GM18870 (cell line): ENCODE results near the gene PSEN1.

ENCODE experiments used
- ATAC-seq: cut with Tn5 transposase; IDR thresholded peaks from one replicate; pipeline ENCODE4 v1.9.1; 2021; ENCODE audit warnings: moderate library complexity; ENCODE audit not compliant: unreplicated experiment

PSEN1 gene

GRCh38 chr14:73136387-73137225 is at the start of gene PSEN1:
TSS of gene PSEN1 (plus strand) at chr14:73136507. CDS start at chr14:73148020, 11,513 bp downstream.
- ATAC-seq = peak; percentile 71

GRCh38 chr14:73091044-73091443 is 45.3 kb upstream of the PSEN1 start:
- ATAC-seq = no peak

- ATAC-seq = no peak
These were observed 38.9 kb upstream of the PSEN1 start for GRCh38 chr14:73097421-73097820.

GRCh38 chr14:73100334-73100733 is 36.0 kb upstream of the PSEN1 start:
- ATAC-seq = no peak

GRCh38 chr14:73102806-73103497 is 33.4 kb upstream of the PSEN1 start:
- ATAC-seq = no peak

GRCh38 chr14:73105050-73105449 is 31.3 kb upstream of the PSEN1 start:
- ATAC-seq = no peak

- no peak for ATAC-seq
These were observed 30.6 kb upstream of the PSEN1 start for GRCh38 chr14:73105727-73106126.

GRCh38 chr14:73116079-73116665 is 20.1 kb upstream of the PSEN1 start:
- ATAC-seq = no peak

- ATAC-seq = no peak
These were observed 12.0 kb upstream of the PSEN1 start for GRCh38 chr14:73124180-73124894.

GRCh38 chr14:73125169-73125588 is 11.1 kb upstream of the PSEN1 start:
- ATAC-seq = no peak

- ATAC-seq = no peak
These were observed 10.6 kb upstream of the PSEN1 start for GRCh38 chr14:73125746-73126145.

GRCh38 chr14:73133795-73134194 is 2.5 kb upstream of the PSEN1 start:
- no peak for ATAC-seq

GRCh38 chr14:73136085-73136386 is 271 bp upstream of the PSEN1 start:
- no peak for ATAC-seq

GRCh38 chr14:73140811-73141323 is 4.6 kb downstream of the PSEN1 start:
- ATAC-seq = no peak

GRCh38 chr14:73142216-73142615 is 5.9 kb downstream of the PSEN1 start:
- ATAC-seq = no peak

- no peak for ATAC-seq
These were observed 6.7 kb downstream of the PSEN1 start for GRCh38 chr14:73143003-73143402.

GRCh38 chr14:73143617-73144016 is 7.3 kb downstream of the PSEN1 start:
- no peak for ATAC-seq

GRCh38 chr14:73145371-73145770 is 9.1 kb downstream of the PSEN1 start:
- ATAC-seq = no peak

GRCh38 chr14:73146111-73146510 is 9.8 kb downstream of the PSEN1 start:
- no peak for ATAC-seq

GRCh38 chr14:73149753-73150152 is 13.4 kb downstream of the PSEN1 start:
- ATAC-seq = no peak

GRCh38 chr14:73153272-73153671 is 17.0 kb downstream of the PSEN1 start:
- ATAC-seq = no peak
